ENCODE data around the gene AXIN2.

GRCh38 chr17:65530523-65531255 is 30.8 kb downstream of the AXIN2 start:
- no peak for TF ChIP-seq EZH2phosphoT487 (IDR thresholded peaks at IDR 0.05; ENCODE audit: insufficient read depth, low read depth)
- no peak for TF ChIP-seq EZH2 (IDR thresholded peaks at IDR 0.05; ENCODE audit: insufficient read depth, poor library complexity, severe bottlenecking)
